A549 (cell line): Measurements from ENCODE around the gene BIN1. TPM values are rescaled to one million over a fixed set of nuclear protein-coding genes. Genes with fewer than 3 reads are reported as not detected.
A peak's percentile ranks its signal among the peaks of the same experiment; 100 is the strongest.

ENCODE experiments used
- ATAC-seq, 2 experiments: fragments of 200-7000 bp in 1 of 2; fragments of >200 bp in 1 of 2; cut with Nextera tagmentation in 1 of 2; cut with Tn5 transposase in 1 of 2; 3 replicates each; pipeline versions ENCODE4 v1.8.0 to v1.9.1; 2018 to 2020; ENCODE audit warnings: mild to moderate bottlenecking in 1 of 2, moderate library complexity in 1 of 2
- CTCF ChIA-PET: fragments of 300-600 bp; sonication (Branson Sonifier 250); formaldehyde crosslinking; extraction: SDS; loops from one replicate; lab custom pipeline; 2021; ENCODE audit warnings: antibody characterized with exemption, inconsistent platforms; lab: Yijun Ruan, JAX
- POLR2A ChIA-PET: fragments of 350-600 bp; formaldehyde crosslinking; extraction: SDS; loops from one replicate; lab custom pipeline; 2021; ENCODE audit warnings: antibody characterized with exemption, inconsistent platforms; lab: Yijun Ruan, JAX
- DNase-seq, 2 experiments: peaks; one replicate each; pipeline versions ENCODE4 v3.0.0 to v3.0.0-alpha.2; 2011 to 2016; ENCODE audit warnings: low read depth in 1 of 2, low spot score in 1 of 2
- FAIRE-seq: peaks from 2 replicates; lab custom pipeline; 2011; peaks lifted over from hg19 to GRCh38; lab: Jason Lieb, UNC
- H3K27ac ChIP-seq, 2 experiments: fragments of >200 bp; sonication (Bioruptor Twin); formaldehyde crosslinking; 3 replicates each; pipeline ENCODE4 v1.5.1; 2016 to 2017
- H3K4me1 ChIP-seq: fragments of >200 bp; sonication (Bioruptor Twin); formaldehyde crosslinking; 3 replicates; pipeline ENCODE4 v1.6.1; 2016
- H3K4me2 ChIP-seq: fragments of >200 bp; sonication (Bioruptor Twin); formaldehyde crosslinking; 3 replicates; pipeline ENCODE4 v1.6.1; 2016
- H3K4me3 ChIP-seq: fragments of >200 bp; sonication (Bioruptor Twin); formaldehyde crosslinking; 3 replicates; pipeline ENCODE4 v1.5.1; 2016
- H3K9me3 ChIP-seq: fragments of >200 bp; sonication (Bioruptor Twin); formaldehyde crosslinking; 3 replicates; pipeline ENCODE4 v1.6.1; 2016
- CBX2 ChIP-seq: fragments of 200-600 bp; sonication (generic); IDR thresholded peaks from 2 replicates; pipeline ENCODE4 v1.6.1; 2016; ENCODE audit warnings: low read depth, mild to moderate bottlenecking, borderline replicate concordance
- EP300 ChIP-seq, 2 experiments: fragments of >200 bp; sonication (Bioruptor Twin); formaldehyde crosslinking; IDR thresholded peaks; 2 replicates in 1 of 2; 3 replicates in 1 of 2; pipeline ENCODE4 v1.6.1; 2016 to 2017
- GATA3 ChIP-seq: IDR thresholded peaks from 2 replicates; pipeline ENCODE4 v1.6.1; 2012; ENCODE audit warnings: borderline replicate concordance
- HOXB5 ChIP-seq: fragments of 250-450 bp; sonication (Bioruptor Pico); IDR thresholded peaks from 2 replicates; pipeline ENCODE4 v1.5.0; 2020; ENCODE audit warnings: mild to moderate bottlenecking, moderate library complexity
- JUNB ChIP-seq: fragments of >200 bp; sonication (Bioruptor Twin); formaldehyde crosslinking; IDR thresholded peaks from 2 replicates; pipeline ENCODE4 v1.6.1; 2016
- KDM5A ChIP-seq: fragments of 200-600 bp; sonication (generic); IDR thresholded peaks from 2 replicates; pipeline ENCODE4 v1.6.1; 2016; ENCODE audit warnings: antibody characterized with exemption, mild to moderate bottlenecking
- NFE2L2 ChIP-seq: fragments of 150-350 bp; conservative IDR thresholded peaks from 2 replicates; pipeline ENCODE4 v1.6.1; 2014; ENCODE audit warnings: low read length
- POLR2A ChIP-seq: IDR thresholded peaks from 2 replicates; pipeline ENCODE4 v1.6.1; 2012; ENCODE audit warnings: mild to moderate bottlenecking, low read length
- RAD21 ChIP-seq, 2 experiments: fragments of >200 bp in 1 of 2; sonication (Bioruptor Twin) in 1 of 2; formaldehyde crosslinking in 1 of 2; IDR thresholded peaks in 1 of 2; conservative IDR thresholded peaks in 1 of 2; 2 replicates in 1 of 2; 3 replicates in 1 of 2; pipeline ENCODE4 v1.6.1; 2012 to 2018; ENCODE audit warnings: inconsistent platforms in 1 of 2
- RARB ChIP-seq: fragments of 250-450 bp; sonication (Bioruptor Pico); IDR thresholded peaks from 2 replicates; pipeline ENCODE4 v1.8.0; 2021; ENCODE audit warnings: mild to moderate bottlenecking, moderate library complexity
- RFX5 ChIP-seq: fragments of 450-650 bp; IDR thresholded peaks from 2 replicates; pipeline ENCODE4 v1.7.1; 2014; ENCODE audit warnings: antibody characterized with exemption, mild to moderate bottlenecking, moderate library complexity
- SREBF2 ChIP-seq: fragments of 450-650 bp; IDR thresholded peaks from 2 replicates; pipeline ENCODE4 v1.6.1; 2014; ENCODE audit warnings: mild to moderate bottlenecking, moderate library complexity
- TFCP2L1 ChIP-seq: fragments of 250-450 bp; sonication (Bioruptor Pico); IDR thresholded peaks from 2 replicates; pipeline ENCODE4 v1.5.0; 2021; ENCODE audit warnings: mild to moderate bottlenecking
- TP53 ChIP-seq: fragments of 250-450 bp; sonication (Bioruptor Pico); IDR thresholded peaks from 2 replicates; pipeline ENCODE4 v1.5.0; 2021; ENCODE audit warnings: mild to moderate bottlenecking, moderate library complexity
- WGBS: methylation state at CpG from one replicate; pipeline ENCODE4 v1.1.6; 2017; ENCODE audit errors: missing lambda C conversion rate; 5-methylcytosine and 5-hydroxymethylcytosine counted together
- polyA plus RNA-seq, 4 experiments: library from polyadenylated mRNA; depleted of rRNA in 3 of 4; stranded (reverse); fragments of >200 nt; fragmentation: RNase III in 1 of 4; extraction: RNeasy Plus Mini Kit Qiagen cat#74134 plus additional on column Dnase treatment in 1 of 4; gene quantifications; 2 replicates in 3 of 4; 3 replicates in 1 of 4; pipeline ENCODE4 v1.2.3, GENCODE V29; 2011 to 2017
- TF ChIP-seq, protein P1 (sequence below): IDR thresholded peaks from 2 replicates; pipeline ENCODE4 v1.6.1; 2012; ENCODE audit warnings: low read depth, borderline replicate concordance
- TF ChIP-seq, protein P2 (sequence below): IDR thresholded peaks from 2 replicates; pipeline ENCODE4 v1.6.1; 2012
- TF ChIP-seq, protein P3 (sequence below): fragments of 250-450 bp; sonication (Bioruptor Pico); IDR thresholded peaks from 2 replicates; pipeline ENCODE4 v1.5.0; 2020; ENCODE audit warnings: low read depth, mild to moderate bottlenecking, moderate library complexity
- TF ChIP-seq, protein P4 (sequence below): fragments of >200 bp; sonication (Bioruptor Twin); formaldehyde crosslinking; IDR thresholded peaks from 3 replicates; pipeline ENCODE4 v1.6.1; 2016
- TF ChIP-seq, protein P5 (sequence below): fragments of 250-450 bp; sonication (Bioruptor Pico); IDR thresholded peaks from 2 replicates; pipeline ENCODE4 v1.5.0; 2021; ENCODE audit warnings: mild to moderate bottlenecking, moderate library complexity, borderline replicate concordance

The BIN1 gene
- polyA plus RNA-seq, 2 of the 4 experiments (the other 2 are of a cell fraction) = 15.5 to 34.1 TPM

DNA sequence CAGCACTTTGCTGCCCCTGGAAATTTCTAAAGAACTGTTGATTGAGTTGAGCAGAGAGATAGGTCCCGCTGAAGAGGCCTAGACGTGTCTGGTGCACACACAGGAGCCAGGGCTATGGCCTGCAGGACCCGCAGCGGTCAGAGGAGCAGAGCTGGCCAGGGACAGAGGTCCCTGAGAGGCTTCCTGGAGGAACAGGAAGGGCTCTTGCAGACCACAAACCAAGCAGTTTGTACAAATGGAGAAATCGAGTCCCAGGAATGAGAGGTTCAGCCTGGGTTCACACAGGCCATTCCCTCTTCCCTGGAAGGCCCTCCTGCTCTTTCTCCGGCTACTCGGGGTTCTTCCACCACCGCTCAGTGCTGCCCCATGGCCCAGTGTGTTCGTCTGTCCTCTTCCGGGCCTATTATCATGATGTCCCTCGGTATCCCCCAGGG, 1.2 kb upstream of the BIN1 start:
- peak overlapping the region; percentile 56 for H3K4me3 ChIP-seq
- peak overlapping the region; percentile 75 for H3K4me2 ChIP-seq
- ATAC-seq (no peak), FAIRE-seq (no peak), DNase-seq (no peak)
- peaks cover 22% of the 10 kb centered on the region for H3K4me1 ChIP-seq
- ChIA-PET POLR2A (no interaction called here), CTCF (interaction anchor here (0.9 to 2.4 kb wide), 2 partner anchors 13 to 89 kb away, joined by 3 to 8 read pairs; no protein-coding TSS in a partner anchor)
- peak overlapping the region; percentile 74 to 92; a peak in 5 of 6 replicates for H3K27ac ChIP-seq
- WGBS = 90% methylated on average over 11 of the region's 11 CpGs
- H3K9me3 ChIP-seq = no peaks in the 10 kb centered on the region
- TF ChIP-seq RFX5 = no peak

DNA sequence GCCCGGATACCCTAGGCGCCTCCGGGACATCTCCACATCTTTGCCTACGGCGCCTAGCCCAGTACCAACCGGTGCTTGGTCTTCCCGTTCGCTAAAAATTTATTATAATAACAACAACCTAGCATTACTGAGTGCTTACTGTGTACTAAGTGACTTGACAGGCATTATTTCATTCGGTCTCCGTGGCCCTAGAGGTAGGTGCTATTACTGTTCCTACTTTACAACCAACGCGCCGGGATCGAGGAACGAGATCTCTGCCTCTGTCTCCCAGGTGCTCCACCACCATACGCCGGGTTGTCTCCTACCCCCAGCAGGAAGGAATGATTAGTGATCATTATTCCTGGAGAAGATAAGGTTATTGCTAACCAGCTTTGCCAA, 657 bp upstream of the BIN1 start:
- H3K4me3 ChIP-seq = peak overlapping the region; percentile 56
- ChIA-PET CTCF (interaction anchor here (0.9 to 2.5 kb wide), 4 partner anchors 14 to 90 kb away, joined by 3 to 9 read pairs (median 6); no protein-coding TSS in a partner anchor), POLR2A (interaction anchor here (0.5 kb wide), 1 partner anchor 32 kb away, joined by 3 read pairs; no protein-coding TSS in a partner anchor)
- H3K4me2 ChIP-seq = peak overlapping the region; percentile 75
- no peak for FAIRE-seq
- WGBS = 2% methylated on average over 17 of the region's 17 CpGs
- DNase-seq = peak; percentile 63 to 84
- H3K27ac ChIP-seq = peak overlapping the region; percentile 74 to 92
- ATAC-seq = peak; percentile 70 to 79
- H3K4me1 ChIP-seq = peaks cover 22% of the 10 kb centered on the region
- no peak for TF ChIP-seq NFE2L2
- TF ChIP-seq, protein P1, sequence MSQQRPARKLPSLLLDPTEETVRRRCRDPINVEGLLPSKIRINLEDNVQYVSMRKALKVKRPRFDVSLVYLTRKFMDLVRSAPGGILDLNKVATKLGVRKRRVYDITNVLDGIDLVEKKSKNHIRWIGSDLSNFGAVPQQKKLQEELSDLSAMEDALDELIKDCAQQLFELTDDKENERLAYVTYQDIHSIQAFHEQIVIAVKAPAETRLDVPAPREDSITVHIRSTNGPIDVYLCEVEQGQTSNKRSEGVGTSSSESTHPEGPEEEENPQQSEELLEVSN = 0 out of 2 replicates have a peak, but pooled peaks have one; percentile 19
- TF ChIP-seq, protein P2, sequence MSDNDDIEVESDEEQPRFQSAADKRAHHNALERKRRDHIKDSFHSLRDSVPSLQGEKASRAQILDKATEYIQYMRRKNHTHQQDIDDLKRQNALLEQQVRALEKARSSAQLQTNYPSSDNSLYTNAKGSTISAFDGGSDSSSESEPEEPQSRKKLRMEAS = peak; percentile 6; the same call in 1 of the 2 replicates
- no peaks in the 10 kb centered on the region for H3K9me3 ChIP-seq

DNA sequence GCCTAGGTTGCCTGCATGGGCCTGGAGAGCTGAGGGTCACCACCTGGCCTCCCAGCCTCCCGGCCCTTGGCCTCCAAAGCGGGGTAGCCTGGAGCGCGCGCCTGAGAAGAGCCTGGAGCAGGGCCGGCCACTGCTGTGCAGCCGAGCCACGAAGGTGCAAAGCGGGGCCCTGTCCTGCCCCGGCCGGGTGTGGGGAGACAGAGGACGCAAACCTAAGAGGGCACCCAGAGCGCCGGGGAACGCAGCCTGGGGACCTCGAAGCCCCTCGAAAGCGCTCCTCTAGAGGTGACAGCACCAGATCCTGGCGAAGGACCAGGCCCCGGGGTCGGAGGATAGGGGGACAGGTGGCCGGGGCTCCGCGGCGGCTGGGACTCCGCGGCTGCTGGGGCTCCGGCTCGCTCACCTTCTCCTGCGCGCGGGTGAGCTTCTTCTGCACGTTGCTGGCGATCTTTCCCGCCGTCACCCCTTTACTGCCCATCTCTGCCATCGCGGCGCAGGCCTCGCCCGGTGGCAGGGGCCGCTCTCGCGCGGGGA, 430 bp downstream of the BIN1 start:
- no peak for FAIRE-seq
- DNase-seq = peak in 1 of 2 experiments; percentile 24
- Histone ChIP-seq H3K27ac (peak overlapping the region; percentile 74 to 92), H3K4me1 (peaks cover 27% of the 10 kb centered on the region), H3K4me2 (peak overlapping the region; percentile 75), H3K9me3 (no peaks in the 10 kb centered on the region), H3K4me3 (peak overlapping the region; percentile 56)
- peak; percentile 32 to 44 for ATAC-seq
- TF ChIP-seq, protein P1 = peak; percentile 61; the same call in 1 of the 2 replicates
- no peak for TF ChIP-seq JUNB
- 23% methylated on average over 5 of the region's 45 CpGs for WGBS
- CTCF ChIA-PET = interaction anchor here (0.8 to 2.5 kb wide), 6 partner anchors 18 to 56 kb away, joined by 3 to 9 read pairs (median 4); no protein-coding TSS in a partner anchor
- POLR2A ChIA-PET = no interaction called here

DNA sequence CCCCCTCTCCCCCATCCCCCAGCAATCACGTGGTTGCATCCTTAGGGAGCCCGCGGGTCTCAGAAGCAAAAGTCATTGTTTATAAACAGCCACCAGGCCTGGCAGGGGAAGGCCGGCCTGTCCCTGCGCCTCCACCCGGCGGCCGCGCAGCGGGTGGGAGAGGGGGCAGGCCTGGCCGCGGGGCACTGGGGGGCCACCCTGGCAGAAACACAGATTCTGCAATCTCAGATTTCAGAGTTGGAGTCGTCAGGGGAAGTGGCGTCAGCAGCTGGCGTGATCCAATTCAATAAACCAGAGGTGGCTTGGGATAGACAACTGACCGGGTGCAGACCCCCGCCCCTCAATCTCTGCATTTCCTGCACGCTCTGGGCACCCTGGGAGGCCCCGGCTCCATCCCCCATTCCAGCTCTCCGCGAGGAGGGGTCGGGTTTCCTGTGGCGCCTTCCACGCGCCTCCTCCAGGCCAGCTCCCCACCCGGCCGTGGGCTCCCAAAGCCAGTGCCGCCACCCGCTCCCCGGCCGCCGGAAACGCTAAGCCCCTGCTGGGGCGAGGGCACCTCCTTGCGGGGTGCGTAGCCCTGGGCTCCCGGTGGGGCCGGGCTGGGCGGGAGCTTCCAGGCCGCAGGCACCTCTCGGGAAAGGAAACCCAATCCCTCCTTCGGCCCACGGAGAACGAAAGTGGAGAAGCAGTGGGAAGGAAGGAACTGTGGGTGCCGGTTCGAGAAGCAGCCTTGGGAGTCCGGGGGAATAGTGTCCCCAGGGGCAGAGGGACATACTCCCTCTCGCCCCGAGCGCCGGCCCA, 1.1 kb downstream of the BIN1 start:
- no peak for DNase-seq
- peaks cover 34% of the 10 kb centered on the region for H3K4me1 ChIP-seq
- ChIA-PET CTCF (interaction anchor here (0.6 to 2.5 kb wide), 6 partner anchors 17 to 81 kb away, joined by 3 to 9 read pairs (median 4); no protein-coding TSS in a partner anchor), POLR2A (no interaction called here)
- no peak for ATAC-seq
- no peaks in the 10 kb centered on the region for H3K9me3 ChIP-seq
- WGBS = 82% methylated on average over 37 of the region's 51 CpGs
- H3K4me3 ChIP-seq = peak overlapping the region; percentile 56
- FAIRE-seq = no peak
- peak overlapping the region; percentile 74 to 92; a peak in 5 of 6 replicates for H3K27ac ChIP-seq
- peak overlapping the region; percentile 75 for H3K4me2 ChIP-seq
- TF ChIP-seq TP53 (CRISPR knock-in tag) (no peak), HOXB5 (CRISPR knock-in tag) (no peak), KDM5A (no peak), GATA3 (no peak), EP300 (IDR thresholded peaks at IDR 0.05) (no peak), SREBF2 (no peak), RAD21 (conservative IDR thresholded peaks at IDR 0.05 in 1 of 2, IDR thresholded peaks at IDR 0.05 in 1 of 2) (no peak), RARB (CRISPR knock-in tag) (no peak), CBX2 (no peak), TFCP2L1 (CRISPR knock-in tag) (no peak), POLR2A (no peak)
- TF ChIP-seq, protein P1 = no peak
- TF ChIP-seq, protein P3, sequence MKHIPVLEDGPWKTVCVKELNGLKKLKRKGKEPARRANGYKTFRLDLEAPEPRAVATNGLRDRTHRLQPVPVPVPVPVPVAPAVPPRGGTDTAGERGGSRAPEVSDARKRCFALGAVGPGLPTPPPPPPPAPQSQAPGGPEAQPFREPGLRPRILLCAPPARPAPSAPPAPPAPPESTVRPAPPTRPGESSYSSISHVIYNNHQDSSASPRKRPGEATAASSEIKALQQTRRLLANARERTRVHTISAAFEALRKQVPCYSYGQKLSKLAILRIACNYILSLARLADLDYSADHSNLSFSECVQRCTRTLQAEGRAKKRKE = no peak
- TF ChIP-seq, protein P4, sequence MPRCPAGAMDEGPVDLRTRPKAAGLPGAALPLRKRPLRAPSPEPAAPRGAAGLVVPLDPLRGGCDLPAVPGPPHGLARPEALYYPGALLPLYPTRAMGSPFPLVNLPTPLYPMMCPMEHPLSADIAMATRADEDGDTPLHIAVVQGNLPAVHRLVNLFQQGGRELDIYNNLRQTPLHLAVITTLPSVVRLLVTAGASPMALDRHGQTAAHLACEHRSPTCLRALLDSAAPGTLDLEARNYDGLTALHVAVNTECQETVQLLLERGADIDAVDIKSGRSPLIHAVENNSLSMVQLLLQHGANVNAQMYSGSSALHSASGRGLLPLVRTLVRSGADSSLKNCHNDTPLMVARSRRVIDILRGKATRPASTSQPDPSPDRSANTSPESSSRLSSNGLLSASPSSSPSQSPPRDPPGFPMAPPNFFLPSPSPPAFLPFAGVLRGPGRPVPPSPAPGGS = no peak
- TF ChIP-seq, protein P5, sequence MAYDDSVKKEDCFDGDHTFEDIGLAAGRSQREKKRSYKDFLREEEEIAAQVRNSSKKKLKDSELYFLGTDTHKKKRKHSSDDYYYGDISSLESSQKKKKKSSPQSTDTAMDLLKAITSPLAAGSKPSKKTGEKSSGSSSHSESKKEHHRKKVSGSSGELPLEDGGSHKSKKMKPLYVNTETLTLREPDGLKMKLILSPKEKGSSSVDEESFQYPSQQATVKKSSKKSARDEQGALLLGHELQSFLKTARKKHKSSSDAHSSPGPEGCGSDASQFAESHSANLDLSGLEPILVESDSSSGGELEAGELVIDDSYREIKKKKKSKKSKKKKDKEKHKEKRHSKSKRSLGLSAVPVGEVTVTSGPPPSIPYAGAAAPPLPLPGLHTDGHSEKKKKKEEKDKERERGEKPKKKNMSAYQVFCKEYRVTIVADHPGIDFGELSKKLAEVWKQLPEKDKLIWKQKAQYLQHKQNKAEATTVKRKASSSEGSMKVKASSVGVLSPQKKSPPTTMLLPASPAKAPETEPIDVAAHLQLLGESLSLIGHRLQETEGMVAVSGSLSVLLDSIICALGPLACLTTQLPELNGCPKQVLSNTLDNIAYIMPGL = no peak
